Left hindlimb (tissue), 1 donor: ENCODE results near the gene NEK10.

Source experiments
- DNase-seq: peaks from one replicate; pipeline ENCODE4 v3.0.0-alpha.2; 2018

NEK10 gene

DNA sequence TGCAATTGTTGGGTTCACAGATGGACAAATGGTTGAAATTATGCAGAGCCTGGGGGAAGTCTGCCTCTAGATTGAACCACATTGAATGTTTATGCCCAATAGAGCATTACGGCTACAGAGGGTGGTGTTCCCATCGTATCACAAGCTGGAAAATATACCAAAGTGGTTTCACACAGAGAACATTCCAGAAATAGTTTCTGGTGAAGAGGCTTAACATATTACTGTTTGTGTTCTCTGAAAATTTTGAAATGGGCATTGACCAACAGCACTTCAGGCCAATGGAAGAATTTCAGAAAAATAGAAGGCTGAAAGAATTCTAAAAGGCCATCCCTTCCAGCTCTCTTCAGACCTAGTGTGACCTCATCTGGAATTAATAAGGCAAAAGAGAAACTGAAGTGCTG lies 203.9 kb downstream of the NEK10 start:
- no peak for DNase-seq

DNA sequence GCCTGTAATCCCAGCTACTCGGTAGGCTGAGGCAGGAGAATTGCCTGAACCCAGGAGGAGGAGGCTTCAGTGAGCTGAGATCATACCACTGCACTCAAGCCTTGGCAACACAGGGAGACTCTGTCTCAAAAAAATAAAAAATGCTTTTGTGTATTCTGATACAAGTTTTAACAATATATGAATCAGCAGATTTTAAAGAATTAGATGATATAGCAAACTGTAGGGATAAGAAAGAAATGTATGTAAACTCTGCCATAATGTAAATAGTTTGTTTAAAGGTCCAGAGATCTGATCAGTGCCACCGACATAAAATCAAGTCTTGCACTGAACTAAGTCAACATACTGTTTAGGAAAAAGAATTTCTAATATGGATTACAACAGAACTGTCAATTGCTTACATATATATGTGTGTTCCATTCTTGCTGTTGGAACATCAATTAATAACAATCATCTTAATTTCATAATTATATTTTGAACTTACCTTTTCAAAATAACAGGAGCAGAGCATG lies 208.3 kb downstream of the NEK10 start:
- DNase-seq = no peak

- no peak for DNase-seq
These were observed 209.0 kb downstream of the NEK10 start for GRCh38 chr3:27160146-27160545.

DNA sequence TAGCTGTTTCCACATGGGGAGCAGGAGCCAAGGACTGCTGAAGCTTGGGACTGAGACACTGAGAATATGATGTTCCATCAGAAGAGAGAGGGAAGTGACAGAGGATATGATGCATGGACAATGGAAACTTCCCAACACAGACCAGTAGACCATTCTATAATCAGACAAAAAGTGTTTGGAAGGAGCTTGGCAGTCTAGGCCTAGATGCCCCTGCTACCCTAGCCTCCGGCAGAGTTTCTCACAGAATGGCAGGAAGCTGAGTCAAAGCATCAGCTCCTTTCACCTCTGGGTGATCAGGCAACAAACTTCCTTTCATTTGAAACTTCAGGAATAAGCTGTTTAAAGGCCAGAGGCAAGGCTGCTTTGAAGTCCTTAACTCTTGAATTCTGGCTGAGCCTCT lies 222.0 kb downstream of the NEK10 start:
- DNase-seq = no peak

- DNase-seq = no peak
These were observed 222.4 kb downstream of the NEK10 start for GRCh38 chr3:27146786-27147185.

- DNase-seq = no peak
These were observed 223.5 kb downstream of the NEK10 start for GRCh38 chr3:27145719-27146118.

DNA sequence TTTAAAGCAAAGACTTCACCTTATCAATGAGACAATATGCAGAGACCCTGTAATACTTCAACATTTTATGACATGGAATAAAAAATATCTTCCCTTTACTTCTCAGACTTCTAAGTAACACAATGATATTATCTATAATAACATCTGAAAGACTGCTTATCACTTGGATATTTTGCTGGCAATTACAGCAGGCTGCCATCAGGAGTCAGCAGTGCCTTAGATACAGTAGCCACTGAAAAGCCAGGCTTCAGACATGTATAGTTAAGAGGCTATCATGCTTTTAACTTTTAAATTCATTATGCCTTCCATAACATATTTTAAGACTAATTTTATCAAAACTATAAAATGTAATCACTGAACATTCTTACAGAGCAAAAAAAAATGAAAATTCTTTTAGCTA lies 227.5 kb downstream of the NEK10 start:
- no peak for DNase-seq

DNA sequence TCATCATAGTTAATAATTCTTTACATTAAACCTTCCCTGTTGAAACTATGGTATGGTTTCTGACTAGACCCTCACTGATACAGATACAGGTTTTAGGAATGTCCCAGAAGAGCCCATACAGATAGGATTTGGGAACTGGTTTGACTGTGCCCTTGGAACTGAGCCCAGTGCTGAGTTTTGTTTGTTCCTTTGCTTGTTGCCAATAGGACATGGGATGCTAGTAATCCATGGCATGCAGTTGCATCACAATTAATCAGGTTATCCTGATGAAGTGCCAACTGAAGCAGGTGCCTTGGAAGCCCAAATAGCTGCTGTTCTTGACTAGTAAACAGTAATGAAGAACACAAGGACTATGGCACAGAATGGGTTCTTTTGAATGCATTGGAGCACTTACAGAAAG lies 230.6 kb downstream of the NEK10 start:
- no peak for DNase-seq

- no peak for DNase-seq
These were observed 231.2 kb downstream of the NEK10 start for GRCh38 chr3:27138005-27138404.

GRCh38 chr3:27134171-27134796 lies 234.9 kb downstream of the NEK10 start:
- DNase-seq = peak; percentile 59

DNA sequence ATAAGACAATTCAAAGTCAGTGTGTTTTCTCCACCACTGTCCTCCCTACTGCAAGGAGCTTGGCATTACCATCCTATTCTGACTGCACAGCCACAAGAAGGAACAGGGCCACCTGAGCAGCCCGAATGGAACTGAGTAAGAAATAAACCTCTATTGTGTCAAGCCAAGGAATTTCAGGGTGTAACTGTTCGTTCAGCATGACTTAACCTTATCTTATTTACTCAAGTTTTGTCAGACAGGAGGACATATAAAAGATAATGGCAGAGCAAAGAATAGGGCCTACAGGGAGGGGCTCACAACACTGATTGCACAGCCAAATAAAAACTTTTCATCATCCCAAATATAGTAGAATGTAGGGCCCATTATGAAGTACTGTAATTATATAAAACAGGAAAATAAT lies 236.1 kb downstream of the NEK10 start:
- no peak for DNase-seq

DNA sequence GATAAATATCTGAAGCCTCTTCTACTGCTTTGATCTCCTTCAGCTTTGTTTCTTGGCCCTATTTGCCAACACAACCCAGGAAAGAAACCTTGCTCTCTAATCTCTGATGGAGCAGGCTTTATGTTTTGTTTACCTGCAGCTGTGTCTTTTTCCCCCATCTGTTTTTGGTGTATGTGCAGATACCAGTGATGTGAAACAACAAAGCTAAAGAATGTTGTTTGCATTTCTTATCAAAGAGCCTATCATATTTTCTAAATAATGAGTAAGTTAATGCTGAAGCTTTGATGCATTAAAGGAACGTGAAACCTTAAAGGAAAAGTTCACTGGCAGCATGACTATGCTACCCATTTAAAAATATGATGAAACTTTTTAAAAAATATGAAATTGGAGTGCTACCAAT lies 238.4 kb downstream of the NEK10 start:
- DNase-seq = no peak

GRCh38 chr3:27127879-27128278 lies 241.3 kb downstream of the NEK10 start:
- no peak for DNase-seq

GRCh38 chr3:27127195-27127594 lies 242.0 kb downstream of the NEK10 start:
- no peak for DNase-seq

DNA sequence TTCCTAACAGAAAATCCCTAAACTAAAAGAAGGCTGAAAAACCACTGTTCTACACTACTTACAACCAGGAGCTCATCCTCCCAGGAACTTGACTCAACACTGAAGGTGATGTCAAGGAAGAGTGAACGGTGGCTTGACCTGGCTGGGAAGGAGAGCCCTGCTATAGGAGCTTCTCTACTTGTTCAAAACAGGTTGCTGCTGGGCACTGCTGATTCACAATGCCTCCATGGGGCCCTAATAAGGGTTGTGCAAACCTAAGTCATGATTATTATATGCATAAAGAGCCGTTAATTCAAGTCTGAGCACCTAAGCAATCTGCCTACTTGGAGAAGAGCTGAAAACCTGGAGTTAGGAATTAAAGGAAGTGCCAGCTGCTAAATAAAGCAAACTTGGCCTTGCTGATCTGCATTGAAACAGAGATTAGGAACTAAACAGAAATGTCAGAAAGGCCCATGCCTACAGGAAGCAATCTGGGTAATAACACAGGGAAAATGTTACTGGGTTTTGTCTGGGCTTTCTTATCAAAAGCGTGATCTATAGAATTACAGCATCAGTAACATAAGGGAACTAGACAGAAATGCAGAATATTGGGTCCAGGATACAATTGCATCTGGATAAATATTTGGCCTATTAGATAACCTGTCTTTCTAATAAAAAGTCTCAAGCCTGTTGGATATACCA lies 243.2 kb downstream of the NEK10 start:
- no peak for DNase-seq

DNA sequence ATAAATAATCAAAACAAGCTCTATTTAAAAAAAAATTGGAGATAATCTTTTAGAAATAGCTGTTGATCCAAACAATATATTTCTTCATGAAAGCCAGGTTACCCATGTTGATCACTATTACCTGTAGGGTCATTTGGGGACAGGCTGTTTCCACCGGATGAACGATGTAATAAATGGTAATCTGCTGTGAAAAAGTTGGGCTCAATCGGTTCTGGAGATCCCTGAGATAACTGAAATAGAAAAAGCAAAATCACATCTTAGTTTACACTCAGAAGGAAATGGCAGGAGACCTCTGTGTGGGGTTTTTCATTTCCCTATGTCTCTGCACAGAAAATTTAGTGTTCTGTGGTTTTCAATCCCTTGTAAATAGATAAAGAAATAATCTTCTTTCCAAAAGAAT lies 249.5 kb downstream of the NEK10 start:
- no peak for DNase-seq

GRCh38 chr3:27115352-27115751 lies 253.8 kb downstream of the NEK10 start:
- DNase-seq = no peak

DNA sequence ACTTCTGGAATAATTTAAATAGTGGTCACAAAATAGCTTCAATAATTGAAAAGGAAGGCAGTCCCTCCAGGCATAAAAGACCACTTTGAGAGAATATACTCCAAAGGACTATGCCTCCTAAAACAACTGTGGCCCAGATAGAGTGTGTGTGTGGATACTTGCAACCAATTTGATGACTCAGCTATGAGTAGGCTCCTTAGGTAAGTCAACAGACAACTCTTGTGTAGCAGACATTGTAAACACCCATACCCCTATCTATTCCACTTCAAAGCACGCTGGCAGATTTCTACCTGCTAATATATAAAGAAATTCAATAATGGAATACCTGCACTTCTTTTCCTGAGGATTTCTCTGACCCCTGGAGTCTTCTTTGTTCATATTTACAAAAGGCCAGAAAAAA lies 254.5 kb downstream of the NEK10 start:
- DNase-seq = no peak

DNA sequence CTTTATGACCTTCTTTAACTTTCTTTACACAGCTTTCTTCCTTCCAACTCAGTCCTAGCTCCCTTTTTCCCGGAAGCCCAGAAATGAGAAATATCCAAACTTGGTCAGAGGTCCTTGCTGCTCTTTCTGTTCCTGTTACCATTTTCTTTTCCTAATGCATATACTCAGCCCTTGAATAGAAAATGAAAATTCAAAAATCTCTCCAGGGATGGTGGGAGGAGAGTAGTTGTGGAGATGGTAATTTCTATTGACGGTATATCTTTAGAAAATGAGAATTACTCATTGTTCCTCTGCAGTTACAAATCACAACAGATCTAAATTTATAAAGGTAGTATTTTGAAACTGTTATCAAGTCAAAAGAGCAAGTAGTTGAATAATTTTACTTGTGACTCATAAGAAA lies 255.1 kb downstream of the NEK10 start:
- DNase-seq = no peak

DNA sequence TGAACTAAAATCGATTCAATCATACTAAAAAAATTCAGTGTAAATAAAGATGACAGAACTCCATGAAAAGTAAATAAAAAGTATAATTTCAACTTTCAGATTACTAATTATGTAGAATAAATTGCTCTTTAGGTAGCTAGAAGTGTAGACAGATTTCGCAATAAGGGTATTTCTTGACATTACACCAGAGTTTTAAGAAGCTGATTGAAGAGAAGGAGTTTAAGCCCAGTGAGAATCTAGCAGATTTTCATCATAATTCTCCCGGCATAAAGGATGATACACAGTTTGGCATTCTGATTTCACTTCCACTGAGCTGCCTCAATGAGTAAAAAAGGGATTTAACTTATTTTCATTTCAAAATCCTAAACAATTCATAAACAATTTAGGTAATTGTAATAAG lies 259.2 kb downstream of the NEK10 start:
- DNase-seq = no peak

- DNase-seq = no peak
These were observed 260.9 kb downstream of the NEK10 start for GRCh38 chr3:27108322-27108721.

- DNase-seq = no peak
These were observed 263.3 kb downstream of the NEK10 start for GRCh38 chr3:27105904-27106303.

GRCh38 chr3:27097182-27097581 lies 272.0 kb downstream of the NEK10 start:
- DNase-seq = no peak

DNA sequence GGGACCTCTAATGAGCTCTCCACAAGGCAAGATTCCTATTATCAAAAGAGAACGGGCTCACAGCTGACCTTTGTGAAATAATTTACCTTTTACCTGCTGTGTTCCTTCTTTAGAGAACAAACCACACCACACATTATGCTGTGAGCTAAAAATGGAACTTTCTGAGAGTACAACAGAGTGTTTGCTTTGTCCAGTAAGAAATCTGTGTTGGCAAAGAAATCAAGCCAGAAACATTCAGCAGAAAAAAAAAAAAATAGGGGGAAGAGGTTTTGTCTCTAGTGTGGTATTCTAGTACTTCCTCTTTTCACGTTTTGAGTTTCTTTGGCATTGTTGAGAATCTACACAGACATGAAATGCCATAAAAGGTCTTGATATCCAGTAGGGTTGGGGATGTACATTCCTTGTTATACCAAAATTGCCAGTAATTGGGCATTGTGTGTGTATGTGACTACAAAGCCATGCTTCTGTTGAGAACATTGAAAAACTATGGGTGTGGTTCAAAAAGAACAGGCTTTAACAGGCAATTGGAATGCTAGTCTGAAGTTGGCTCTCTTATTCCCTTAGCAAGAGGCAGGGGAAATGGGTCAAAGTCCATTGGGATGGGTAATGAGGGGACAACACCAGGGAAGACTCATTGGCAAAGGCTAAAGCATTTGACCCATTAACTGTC lies 273.5 kb downstream of the NEK10 start:
- no peak for DNase-seq
